Tibial nerve (tissue), 3 donors: ENCODE data around the gene ATP1A1.

Experiments
- POLR2A ChIP-seq, 2 donors: fragments of 450-650 bp; IDR thresholded peaks; one replicate each; pipeline ENCODE4 v1.6.1; 2017; ENCODE audit warnings: antibody characterized with exemption in 2 of 2, mild to moderate bottlenecking in 2 of 2, moderate library complexity in 2 of 2
- TF ChIP-seq, protein P1 (sequence below), 5 experiments: fragments of 200-600 bp in 3 of 5; fragments of 450-650 bp in 2 of 5; sonication (generic) in 3 of 5; IDR thresholded peaks; one replicate each; pipeline ENCODE4 v1.5.1; 2016 to 2019; ENCODE audit warnings: antibody characterized with exemption in 5 of 5, mild to moderate bottlenecking in 3 of 5, moderate library complexity in 2 of 5

DNA sequence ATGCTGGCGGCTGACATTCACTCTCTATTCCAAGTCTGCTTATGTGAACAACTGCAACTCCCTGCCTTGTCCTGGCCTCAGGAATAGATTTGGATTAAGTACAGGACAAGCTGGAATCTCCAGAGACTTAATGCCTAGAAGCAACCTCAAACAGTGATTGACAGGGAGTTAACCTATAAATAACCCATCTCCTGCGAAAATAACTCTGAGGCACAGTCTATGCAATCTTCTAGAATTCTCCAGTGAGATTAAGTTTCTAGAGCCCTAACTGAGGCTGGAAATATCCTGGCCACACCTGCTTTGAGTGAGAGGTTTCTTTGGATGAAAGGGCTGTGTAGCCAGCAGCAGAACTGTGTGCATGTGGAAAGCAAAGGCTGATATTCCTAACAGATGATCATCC is 25.3 kb upstream of the ATP1A1 start:
- no peak for TF ChIP-seq POLR2A (IDR thresholded peaks at IDR 0.05)
- TF ChIP-seq, protein P1, sequence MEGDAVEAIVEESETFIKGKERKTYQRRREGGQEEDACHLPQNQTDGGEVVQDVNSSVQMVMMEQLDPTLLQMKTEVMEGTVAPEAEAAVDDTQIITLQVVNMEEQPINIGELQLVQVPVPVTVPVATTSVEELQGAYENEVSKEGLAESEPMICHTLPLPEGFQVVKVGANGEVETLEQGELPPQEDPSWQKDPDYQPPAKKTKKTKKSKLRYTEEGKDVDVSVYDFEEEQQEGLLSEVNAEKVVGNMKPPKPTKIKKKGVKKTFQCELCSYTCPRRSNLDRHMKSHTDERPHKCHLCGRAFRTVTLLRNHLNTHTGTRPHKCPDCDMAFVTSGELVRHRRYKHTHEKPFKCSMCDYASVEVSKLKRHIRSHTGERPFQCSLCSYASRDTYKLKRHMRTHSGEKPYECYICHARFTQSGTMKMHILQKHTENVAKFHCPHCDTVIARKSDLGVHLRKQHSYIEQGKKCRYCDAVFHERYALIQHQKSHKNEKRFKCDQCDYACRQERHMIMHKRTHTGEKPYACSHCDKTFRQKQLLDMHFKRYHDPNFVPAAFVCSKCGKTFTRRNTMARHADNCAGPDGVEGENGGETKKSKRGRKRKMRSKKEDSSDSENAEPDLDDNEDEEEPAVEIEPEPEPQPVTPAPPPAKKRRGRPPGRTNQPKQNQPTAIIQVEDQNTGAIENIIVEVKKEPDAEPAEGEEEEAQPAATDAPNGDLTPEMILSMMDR (IDR thresholded peaks at IDR 0.05): no peak
